Germinal center (tissue), 1 donor: ENCODE measurements around the gene WDR36.

ENCODE experiments used
- DNase-seq: peaks from one replicate; pipeline ENCODE4 v3.0.0; 2012; ENCODE audit warnings: mixed read lengths, low spot score

Gene WDR36

GRCh38 chr5:111092062-111092853 is at the start of gene WDR36:
Gene WDR36 (plus strand): TSS chr5:111092348. CDS start chr5:111092457, 109 bp downstream.
- DNase-seq: peak; percentile 75

GRCh38 chr5:111043712-111044506 is 48.2 kb upstream of the WDR36 start:
- no peak for DNase-seq

GRCh38 chr5:111058064-111058463 is 34.1 kb upstream of the WDR36 start:
- no peak for DNase-seq

- DNase-seq: no peak
These were observed 32.0 kb upstream of the WDR36 start for GRCh38 chr5:111060169-111060568.

- no peak for DNase-seq
These were observed 30.5 kb upstream of the WDR36 start for GRCh38 chr5:111061618-111062017.

GRCh38 chr5:111063709-111064322 is 28.3 kb upstream of the WDR36 start:
- DNase-seq: no peak

- DNase-seq: no peak
These were observed 25.7 kb upstream of the WDR36 start for GRCh38 chr5:111066261-111066938.

- no peak for DNase-seq
These were observed 23.9 kb upstream of the WDR36 start for GRCh38 chr5:111068213-111068612.

GRCh38 chr5:111069839-111070238 is 22.3 kb upstream of the WDR36 start:
- DNase-seq: no peak

- no peak for DNase-seq
These were observed 21.6 kb upstream of the WDR36 start for GRCh38 chr5:111070272-111071134.

- DNase-seq: no peak
These were observed 20.7 kb upstream of the WDR36 start, which contains the start of gene TSLP for GRCh38 chr5:111071413-111071812. Gene TSLP (plus strand): TSS chr5:111071713. CDS start chr5:111071891, 178 bp downstream.

GRCh38 chr5:111072949-111073682 is 19.0 kb upstream of the WDR36 start:
- peak; percentile 39 for DNase-seq

- DNase-seq: no peak
These were observed 17.9 kb upstream of the WDR36 start for GRCh38 chr5:111074244-111074643.

GRCh38 chr5:111075520-111075919 is 16.6 kb upstream of the WDR36 start:
- no peak for DNase-seq

GRCh38 chr5:111076091-111076490 is 16.1 kb upstream of the WDR36 start:
- no peak for DNase-seq

GRCh38 chr5:111077678-111078077 is 14.5 kb upstream of the WDR36 start:
- DNase-seq: no peak

GRCh38 chr5:111079846-111080245 is 12.3 kb upstream of the WDR36 start:
- no peak for DNase-seq

- no peak for DNase-seq
These were observed 8.8 kb upstream of the WDR36 start for GRCh38 chr5:111083323-111083722.

GRCh38 chr5:111095982-111096381 is 3.8 kb downstream of the WDR36 start:
- DNase-seq: no peak

GRCh38 chr5:111099058-111099778 is 7.1 kb downstream of the WDR36 start:
- DNase-seq: no peak
